ENCODE results near the gene PARM1.

GRCh38 chr4:74893171-74893570, 39.7 kb upstream of the PARM1 start:
- TF ChIP-seq NFXL1 (CRISPR knock-in tag; IDR thresholded peaks at IDR 0.05) (no peak), ZNF324 (CRISPR knock-in tag; IDR thresholded peaks at IDR 0.05) (no peak), FOXM1 (IDR thresholded peaks at IDR 0.05; ENCODE audit: low read depth) (no peak), FOXM1 (CRISPR knock-in tag; IDR thresholded peaks at IDR 0.05; ENCODE audit: low read depth) (no peak), CTCFL (IDR thresholded peaks at IDR 0.05; ENCODE audit: borderline replicate concordance, insufficient read depth, low read depth, low read length, poor library complexity, severe bottlenecking) (no peak), RFX5 (IDR thresholded peaks at IDR 0.05; ENCODE audit: low read depth, low read length) (no peak), ZC3H8 (IDR thresholded peaks at IDR 0.05) (no peak), KDM2B (CRISPR knock-in tag; IDR thresholded peaks at IDR 0.05) (no peak), CTCF (IDR thresholded peaks at IDR 0.05 in 2 of 3, conservative IDR thresholded peaks at IDR 0.05 in 1 of 3; ENCODE audit: insufficient read depth in 2 of 3, low read depth in 1 of 3, low read length in 3 of 3) (no peak), RCOR1 (IDR thresholded peaks at IDR 0.05; ENCODE audit: borderline replicate concordance in 1 of 2, low read depth in 2 of 2, low read length in 2 of 2) (no peak), E2F3 (CRISPR knock-in tag; IDR thresholded peaks at IDR 0.05) (no peak), BMI1 (IDR thresholded peaks at IDR 0.05; ENCODE audit: low read length) (no peak)
- TF ChIP-seq, protein P1, sequence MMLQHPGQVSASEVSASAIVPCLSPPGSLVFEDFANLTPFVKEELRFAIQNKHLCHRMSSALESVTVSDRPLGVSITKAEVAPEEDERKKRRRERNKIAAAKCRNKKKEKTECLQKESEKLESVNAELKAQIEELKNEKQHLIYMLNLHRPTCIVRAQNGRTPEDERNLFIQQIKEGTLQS (IDR thresholded peaks at IDR 0.05), result no peak
- TF ChIP-seq, protein P1 (CRISPR knock-in tag; conservative IDR thresholded peaks at IDR 0.05), result no peak
- TF ChIP-seq, protein P2, sequence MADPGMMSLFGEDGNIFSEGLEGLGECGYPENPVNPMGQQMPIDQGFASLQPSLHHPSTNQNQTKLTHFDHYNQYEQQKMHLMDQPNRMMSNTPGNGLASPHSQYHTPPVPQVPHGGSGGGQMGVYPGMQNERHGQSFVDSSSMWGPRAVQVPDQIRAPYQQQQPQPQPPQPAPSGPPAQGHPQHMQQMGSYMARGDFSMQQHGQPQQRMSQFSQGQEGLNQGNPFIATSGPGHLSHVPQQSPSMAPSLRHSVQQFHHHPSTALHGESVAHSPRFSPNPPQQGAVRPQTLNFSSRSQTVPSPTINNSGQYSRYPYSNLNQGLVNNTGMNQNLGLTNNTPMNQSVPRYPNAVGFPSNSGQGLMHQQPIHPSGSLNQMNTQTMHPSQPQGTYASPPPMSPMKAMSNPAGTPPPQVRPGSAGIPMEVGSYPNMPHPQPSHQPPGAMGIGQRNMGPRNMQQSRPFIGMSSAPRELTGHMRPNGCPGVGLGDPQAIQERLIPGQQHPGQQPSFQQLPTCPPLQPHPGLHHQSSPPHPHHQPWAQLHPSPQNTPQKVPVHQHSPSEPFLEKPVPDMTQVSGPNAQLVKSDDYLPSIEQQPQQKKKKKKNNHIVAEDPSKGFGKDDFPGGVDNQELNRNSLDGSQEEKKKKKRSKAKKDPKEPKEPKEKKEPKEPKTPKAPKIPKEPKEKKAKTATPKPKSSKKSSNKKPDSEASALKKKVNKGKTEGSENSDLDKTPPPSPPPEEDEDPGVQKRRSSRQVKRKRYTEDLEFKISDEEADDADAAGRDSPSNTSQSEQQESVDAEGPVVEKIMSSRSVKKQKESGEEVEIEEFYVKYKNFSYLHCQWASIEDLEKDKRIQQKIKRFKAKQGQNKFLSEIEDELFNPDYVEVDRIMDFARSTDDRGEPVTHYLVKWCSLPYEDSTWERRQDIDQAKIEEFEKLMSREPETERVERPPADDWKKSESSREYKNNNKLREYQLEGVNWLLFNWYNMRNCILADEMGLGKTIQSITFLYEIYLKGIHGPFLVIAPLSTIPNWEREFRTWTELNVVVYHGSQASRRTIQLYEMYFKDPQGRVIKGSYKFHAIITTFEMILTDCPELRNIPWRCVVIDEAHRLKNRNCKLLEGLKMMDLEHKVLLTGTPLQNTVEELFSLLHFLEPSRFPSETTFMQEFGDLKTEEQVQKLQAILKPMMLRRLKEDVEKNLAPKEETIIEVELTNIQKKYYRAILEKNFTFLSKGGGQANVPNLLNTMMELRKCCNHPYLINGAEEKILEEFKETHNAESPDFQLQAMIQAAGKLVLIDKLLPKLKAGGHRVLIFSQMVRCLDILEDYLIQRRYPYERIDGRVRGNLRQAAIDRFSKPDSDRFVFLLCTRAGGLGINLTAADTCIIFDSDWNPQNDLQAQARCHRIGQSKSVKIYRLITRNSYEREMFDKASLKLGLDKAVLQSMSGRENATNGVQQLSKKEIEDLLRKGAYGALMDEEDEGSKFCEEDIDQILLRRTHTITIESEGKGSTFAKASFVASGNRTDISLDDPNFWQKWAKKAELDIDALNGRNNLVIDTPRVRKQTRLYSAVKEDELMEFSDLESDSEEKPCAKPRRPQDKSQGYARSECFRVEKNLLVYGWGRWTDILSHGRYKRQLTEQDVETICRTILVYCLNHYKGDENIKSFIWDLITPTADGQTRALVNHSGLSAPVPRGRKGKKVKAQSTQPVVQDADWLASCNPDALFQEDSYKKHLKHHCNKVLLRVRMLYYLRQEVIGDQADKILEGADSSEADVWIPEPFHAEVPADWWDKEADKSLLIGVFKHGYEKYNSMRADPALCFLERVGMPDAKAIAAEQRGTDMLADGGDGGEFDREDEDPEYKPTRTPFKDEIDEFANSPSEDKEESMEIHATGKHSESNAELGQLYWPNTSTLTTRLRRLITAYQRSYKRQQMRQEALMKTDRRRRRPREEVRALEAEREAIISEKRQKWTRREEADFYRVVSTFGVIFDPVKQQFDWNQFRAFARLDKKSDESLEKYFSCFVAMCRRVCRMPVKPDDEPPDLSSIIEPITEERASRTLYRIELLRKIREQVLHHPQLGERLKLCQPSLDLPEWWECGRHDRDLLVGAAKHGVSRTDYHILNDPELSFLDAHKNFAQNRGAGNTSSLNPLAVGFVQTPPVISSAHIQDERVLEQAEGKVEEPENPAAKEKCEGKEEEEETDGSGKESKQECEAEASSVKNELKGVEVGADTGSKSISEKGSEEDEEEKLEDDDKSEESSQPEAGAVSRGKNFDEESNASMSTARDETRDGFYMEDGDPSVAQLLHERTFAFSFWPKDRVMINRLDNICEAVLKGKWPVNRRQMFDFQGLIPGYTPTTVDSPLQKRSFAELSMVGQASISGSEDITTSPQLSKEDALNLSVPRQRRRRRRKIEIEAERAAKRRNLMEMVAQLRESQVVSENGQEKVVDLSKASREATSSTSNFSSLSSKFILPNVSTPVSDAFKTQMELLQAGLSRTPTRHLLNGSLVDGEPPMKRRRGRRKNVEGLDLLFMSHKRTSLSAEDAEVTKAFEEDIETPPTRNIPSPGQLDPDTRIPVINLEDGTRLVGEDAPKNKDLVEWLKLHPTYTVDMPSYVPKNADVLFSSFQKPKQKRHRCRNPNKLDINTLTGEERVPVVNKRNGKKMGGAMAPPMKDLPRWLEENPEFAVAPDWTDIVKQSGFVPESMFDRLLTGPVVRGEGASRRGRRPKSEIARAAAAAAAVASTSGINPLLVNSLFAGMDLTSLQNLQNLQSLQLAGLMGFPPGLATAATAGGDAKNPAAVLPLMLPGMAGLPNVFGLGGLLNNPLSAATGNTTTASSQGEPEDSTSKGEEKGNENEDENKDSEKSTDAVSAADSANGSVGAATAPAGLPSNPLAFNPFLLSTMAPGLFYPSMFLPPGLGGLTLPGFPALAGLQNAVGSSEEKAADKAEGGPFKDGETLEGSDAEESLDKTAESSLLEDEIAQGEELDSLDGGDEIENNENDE (IDR thresholded peaks at IDR 0.05; ENCODE audit: low read depth, low read length), result no peak
